Keratinocyte (primary cell): Measurements from ENCODE around the gene DNAJC27. TPM values are rescaled to one million over a fixed set of nuclear protein-coding genes. Genes with fewer than 3 reads are reported as not detected.

Source experiments
- DNase-seq: peaks from one replicate; pipeline ENCODE4 v3.0.0-alpha.2; 2011; ENCODE audit warnings: low read depth, missing footprints, low spot score
- FAIRE-seq: peaks from 2 replicates; lab custom pipeline; 2011; peaks lifted over from hg19 to GRCh38; lab: Jason Lieb, UNC
- H2AFZ ChIP-seq: 2 replicates; pipeline ENCODE4 v1.6.0; 2012; ENCODE audit warnings: low read length, control low read depth, inconsistent platforms; ENCODE audit not compliant: control insufficient read depth
- H3K27ac ChIP-seq: 2 replicates; pipeline ENCODE4 v1.5.1; 2011; ENCODE audit warnings: low read length; ENCODE audit not compliant: control insufficient read depth, insufficient read depth
- H3K27me3 ChIP-seq: 3 replicates; pipeline ENCODE4 v1.6.0; 2011; ENCODE audit warnings: low read length; ENCODE audit not compliant: control insufficient read depth, insufficient read depth; ENCODE audit errors: extremely low read depth
- H3K36me3 ChIP-seq, 2 experiments: 2 replicates in 1 of 2; 3 replicates in 1 of 2; pipeline ENCODE4 v1.5.1; 2011; ENCODE audit warnings: low read length in 2 of 2, mild to moderate bottlenecking in 1 of 2; ENCODE audit not compliant: control insufficient read depth in 2 of 2, insufficient read depth in 2 of 2; ENCODE audit errors: extremely low read depth in 1 of 2
- H3K4me1 ChIP-seq: 3 replicates; pipeline ENCODE4 v1.5.1; 2011; ENCODE audit warnings: low read length; ENCODE audit not compliant: control insufficient read depth, insufficient read depth; ENCODE audit errors: extremely low read depth
- H3K4me2 ChIP-seq: 3 replicates; pipeline ENCODE4 v1.6.0; 2011; ENCODE audit warnings: low read depth, low read length; ENCODE audit not compliant: control insufficient read depth, insufficient read depth; ENCODE audit errors: extremely low read depth
- H3K4me3 ChIP-seq, 3 experiments: fragments of 200-600 bp in 1 of 3; sonication (generic) in 1 of 3; 2 replicates in 2 of 3; 3 replicates in 1 of 3; pipeline ENCODE4 v1.5.1; 2011 to 2016; ENCODE audit warnings: low read length in 3 of 3, mild to moderate bottlenecking in 3 of 3, control low read depth in 2 of 3, inconsistent platforms in 1 of 3, low read depth in 1 of 3, mixed read lengths in 1 of 3, mixed run types in 1 of 3, moderate library complexity in 1 of 3; ENCODE audit not compliant: control insufficient read depth in 2 of 3, insufficient read depth in 2 of 3; ENCODE audit errors: extremely low read depth in 1 of 3
- H3K79me2 ChIP-seq: 2 replicates; pipeline ENCODE4 v1.6.0; 2012; ENCODE audit warnings: low read length; ENCODE audit not compliant: control insufficient read depth, insufficient read depth
- H3K9ac ChIP-seq: 3 replicates; pipeline ENCODE4 v1.6.0; 2011; ENCODE audit warnings: low read length; ENCODE audit not compliant: control insufficient read depth, insufficient read depth; ENCODE audit errors: extremely low read depth
- H3K9me1 ChIP-seq: 3 replicates; pipeline ENCODE4 v1.6.0; 2011; ENCODE audit warnings: low read length; ENCODE audit not compliant: control insufficient read depth, insufficient read depth; ENCODE audit errors: extremely low read depth
- H3K9me3 ChIP-seq: 2 replicates; pipeline ENCODE4 v1.5.1; 2012; ENCODE audit warnings: low read depth, low read length; ENCODE audit not compliant: control insufficient read depth
- H4K20me1 ChIP-seq: 3 replicates; pipeline ENCODE4 v1.6.0; 2011; ENCODE audit warnings: low read length; ENCODE audit not compliant: control insufficient read depth, insufficient read depth; ENCODE audit errors: extremely low read depth
- CTCF ChIP-seq, 3 experiments: IDR thresholded peaks in 1 of 3; conservative IDR thresholded peaks in 1 of 3; optimal IDR thresholded peaks in 1 of 3; 2 replicates in 2 of 3; 3 replicates in 1 of 3; pipeline versions ENCODE3 to v1.5.1; 2011; ENCODE audit warnings: low read length in 3 of 3, mild to moderate bottlenecking in 3 of 3, moderate library complexity in 2 of 3, control low read depth in 1 of 3, inconsistent platforms in 1 of 3; ENCODE audit not compliant: insufficient read depth in 2 of 3; ENCODE audit errors: extremely low read depth in 1 of 3
- EZH2 ChIP-seq: IDR thresholded peaks from one replicate; pipeline ENCODE4 v1.6.1; 2012; ENCODE audit warnings: inconsistent platforms, mild to moderate bottlenecking, low read length, moderate library complexity
- dilution Hi-C: fragments of 300-500 bp; cut with MboI; formaldehyde crosslinking; loops from one replicate; pipeline ENCODE4 v1.7.0; 2020; ENCODE audit warnings: low sequenced_read_pairs; ENCODE audit not compliant: extremely low pct_ligation_motif_present
- polyA plus RNA-seq, 5 experiments: library from polyadenylated mRNA; depleted of rRNA in 3 of 5; stranded (reverse) in 3 of 5; stranded (forward) in 1 of 5; unstranded in 1 of 5; fragments of >200 nt; gene quantifications; 1 replicate in 1 of 5; 2 replicates in 3 of 5; 3 replicates in 1 of 5; pipeline versions ENCODE4 v1.2.1 to v1.2.3, GENCODE V29; 2011 to 2012; ENCODE audit warnings: missing spikeins in 2 of 5, low read depth in 1 of 5, low replicate concordance in 1 of 5

Gene DNAJC27
- polyA plus RNA-seq, 1 donor (not counting 4 experiments of a cell fraction or from before 2014, with no cell fraction given): 3.4 TPM

- Histone ChIP-seq H3K4me2 (no peak overlapping the region), H3K27ac (no peak overlapping the region), H3K9ac (no peak overlapping the region), H3K36me3 (no peaks in the 10 kb centered on the region), H2AFZ (no peak overlapping the region), H3K9me3 (no peaks in the 10 kb centered on the region), H3K79me2 (no peaks in the 10 kb centered on the region), H3K27me3 (no peaks in the 10 kb centered on the region), H3K4me3 (no peak overlapping the region), H4K20me1 (no peaks in the 10 kb centered on the region), H3K4me1 (no peaks in the 10 kb centered on the region), H3K9me1 (no peaks in the 10 kb centered on the region)
- TF ChIP-seq EZH2 (no peak), CTCF (optimal IDR thresholded peaks at IDR 0.05 in 1 of 3, IDR thresholded peaks at IDR 0.05 in 1 of 3, conservative IDR thresholded peaks at IDR 0.05 in 1 of 3; ENCODE audit: extremely low read depth in 1 of 3, insufficient read depth in 2 of 3, low read length in 3 of 3) (no peak)
- FAIRE-seq: no peak
- dilution Hi-C loops: no loop called here
- no peak for DNase-seq
Observed at GRCh38 chr2:24937236-24937635, 34.5 kb downstream of the DNAJC27 start.

- TF ChIP-seq CTCF (optimal IDR thresholded peaks at IDR 0.05 in 1 of 3, IDR thresholded peaks at IDR 0.05 in 1 of 3, conservative IDR thresholded peaks at IDR 0.05 in 1 of 3; ENCODE audit: extremely low read depth in 1 of 3, insufficient read depth in 2 of 3, low read length in 3 of 3): no peak
- TF ChIP-seq EZH2: no peak
- H4K20me1 ChIP-seq: no peaks in the 10 kb centered on the region
- no peaks in the 10 kb centered on the region for H3K79me2 ChIP-seq
- FAIRE-seq: no peak
- H3K27ac ChIP-seq: no peak overlapping the region
- no peaks in the 10 kb centered on the region for H3K36me3 ChIP-seq
- H3K27me3 ChIP-seq: no peaks in the 10 kb centered on the region
- no peak overlapping the region for H3K4me3 ChIP-seq
- no peak overlapping the region for H2AFZ ChIP-seq
- no peaks in the 10 kb centered on the region for H3K9me3 ChIP-seq
- no peaks in the 10 kb centered on the region for H3K9me1 ChIP-seq
- no peak overlapping the region for H3K4me2 ChIP-seq
- dilution Hi-C loops: no loop called here
- H3K4me1 ChIP-seq: peaks cover 6% of the 10 kb centered on the region
- no peak for DNase-seq
- H3K9ac ChIP-seq: no peak overlapping the region
Observed at GRCh38 chr2:24935145-24935544, 36.6 kb downstream of the DNAJC27 start.
